ENCODE measurements around the gene AKT1S1.

Gene AKT1S1

GRCh38 chr19:49861107-49861506, 16.0 kb downstream of the AKT1S1 start:
- no peak for TF ChIP-seq CTCF (IDR thresholded peaks at IDR 0.05; ENCODE audit: low read depth, low read length, missing control alignments)
- no peak for DNase-seq (ENCODE audit: extremely low read depth, low read depth)
- no peak overlapping the region for H3K4me3 ChIP-seq (replicated peaks; ENCODE audit: low read depth, low read length)

- no peak for TF ChIP-seq CTCF (IDR thresholded peaks at IDR 0.05; ENCODE audit: low read depth, low read length, missing control alignments)
- H3K4me3 ChIP-seq (replicated peaks; ENCODE audit: low read depth, low read length) = no peak overlapping the region
- no peak for DNase-seq (ENCODE audit: extremely low read depth, low read depth)
These were observed 16.6 kb downstream of the AKT1S1 start for GRCh38 chr19:49860336-49861102.

- no peak for TF ChIP-seq CTCF (IDR thresholded peaks at IDR 0.05; ENCODE audit: low read depth, low read length, missing control alignments)
- no peak for DNase-seq (ENCODE audit: extremely low read depth, low read depth)
These were observed 17.3 kb downstream of the AKT1S1 start for GRCh38 chr19:49859682-49860335.

GRCh38 chr19:49858088-49858985, 18.8 kb downstream of the AKT1S1 start:
- no peak for TF ChIP-seq CTCF (IDR thresholded peaks at IDR 0.05; ENCODE audit: low read depth, low read length, missing control alignments)
- no peak overlapping the region for H3K4me3 ChIP-seq (replicated peaks; ENCODE audit: low read depth, low read length)
- no peak for DNase-seq (ENCODE audit: extremely low read depth, low read depth)

More at GRCh38 chr19:49859682-49860335, 17.3 kb downstream of the AKT1S1 start:
- no peak overlapping the region for H3K4me3 ChIP-seq (replicated peaks; ENCODE audit: low read depth, low read length)

- no peak overlapping the region for H3K4me3 ChIP-seq (replicated peaks; ENCODE audit: low read depth, low read length)
These were observed 19.4 kb downstream of the AKT1S1 start for GRCh38 chr19:49857838-49858087.

More at GRCh38 chr19:49857838-49858087, 19.4 kb downstream of the AKT1S1 start:
- no peak for TF ChIP-seq CTCF (IDR thresholded peaks at IDR 0.05; ENCODE audit: low read depth, low read length, missing control alignments)
- no peak for DNase-seq (ENCODE audit: extremely low read depth, low read depth)
